Peyer's patch (tissue), 4 donors: ENCODE results near the gene MCU.

ENCODE experiments used
- CTCF ChIP-seq, 6 experiments: fragments of 450-650 bp in 4 of 6; fragments of 200-600 bp in 2 of 6; sonication (generic) in 1 of 6; IDR thresholded peaks; one replicate each; pipeline ENCODE4 v1.5.1; 2017 to 2019; ENCODE audit warnings: antibody characterized with exemption in 6 of 6, mild to moderate bottlenecking in 3 of 6, moderate library complexity in 1 of 6
- POLR2A ChIP-seq, 2 donors: fragments of 450-650 bp; IDR thresholded peaks; one replicate each; pipeline ENCODE4 v1.5.1; 2017; ENCODE audit warnings: antibody characterized with exemption in 2 of 2, mild to moderate bottlenecking in 2 of 2, moderate library complexity in 2 of 2

- TF ChIP-seq CTCF (IDR thresholded peaks at IDR 0.05) = no peak
- TF ChIP-seq POLR2A (IDR thresholded peaks at IDR 0.05) = no peak
Measured at GRCh38 chr10:72862957-72863356, 171.0 kb downstream of the MCU start.
